HepG2 (cell line): ENCODE measurements around the gene DCN.

ENCODE experiments used
- CBX5 ChIP-seq: sonication (generic); formaldehyde crosslinking; IDR thresholded peaks from 2 replicates; pipeline ENCODE4 v1.4.0; 2020; ENCODE audit warnings: missing genetic modification reagents, borderline replicate concordance
- NCOR1 ChIP-seq: fragments of 200-600 bp; sonication (generic); IDR thresholded peaks from 2 replicates; pipeline ENCODE4 v1.7.0; 2017; ENCODE audit warnings: antibody characterized with exemption, low read length, borderline replicate concordance
- POLR2A ChIP-seq, 2 experiments: IDR thresholded peaks; 2 replicates each; pipeline ENCODE4 v1.6.1; 2011; ENCODE audit warnings: low read depth in 2 of 2, low read length in 2 of 2, mild to moderate bottlenecking in 1 of 2, moderate library complexity in 1 of 2; ENCODE audit not compliant: insufficient read depth in 1 of 2
- RBFOX2 ChIP-seq: fragments of 200-400 bp; formaldehyde crosslinking; IDR thresholded peaks from 2 replicates; pipeline ENCODE4 v1.6.1; 2017; ENCODE audit warnings: low read depth, mild to moderate bottlenecking, low read length
- SIN3A ChIP-seq: IDR thresholded peaks from 2 replicates; pipeline ENCODE4 v1.6.1; 2011; ENCODE audit warnings: low read depth, mild to moderate bottlenecking, control low read depth, low read length, borderline replicate concordance
- SP1 ChIP-seq, 2 experiments: fragments of 450-650 bp in 1 of 2; sonication (generic) in 1 of 2; formaldehyde crosslinking in 1 of 2; IDR thresholded peaks; 2 replicates each; pipeline versions ENCODE4 v1.4.0 to v1.6.1; 2016 to 2020; ENCODE audit warnings: missing genetic modification reagents in 1 of 2
- SYNCRIP ChIP-seq: fragments of 200-400 bp; formaldehyde crosslinking; IDR thresholded peaks from 2 replicates; pipeline ENCODE4 v1.6.1; 2018; ENCODE audit warnings: mild to moderate bottlenecking, low read depth, low read length; ENCODE audit not compliant: insufficient read depth
- YEATS2 ChIP-seq: sonication (generic); formaldehyde crosslinking; IDR thresholded peaks from 2 replicates; pipeline ENCODE4 v1.4.0; 2020; ENCODE audit warnings: missing genetic modification reagents, borderline replicate concordance
- TF ChIP-seq, protein P1 (sequence below): sonication (generic); formaldehyde crosslinking; IDR thresholded peaks from 2 replicates; pipeline ENCODE4 v1.5.0; 2020; ENCODE audit warnings: mild to moderate bottlenecking, missing genetic modification reagents, moderate library complexity
- TF ChIP-seq, protein P2 (sequence below): IDR thresholded peaks from 2 replicates; pipeline ENCODE4 v1.6.1; 2016; ENCODE audit warnings: low read depth, borderline replicate concordance

DNA sequence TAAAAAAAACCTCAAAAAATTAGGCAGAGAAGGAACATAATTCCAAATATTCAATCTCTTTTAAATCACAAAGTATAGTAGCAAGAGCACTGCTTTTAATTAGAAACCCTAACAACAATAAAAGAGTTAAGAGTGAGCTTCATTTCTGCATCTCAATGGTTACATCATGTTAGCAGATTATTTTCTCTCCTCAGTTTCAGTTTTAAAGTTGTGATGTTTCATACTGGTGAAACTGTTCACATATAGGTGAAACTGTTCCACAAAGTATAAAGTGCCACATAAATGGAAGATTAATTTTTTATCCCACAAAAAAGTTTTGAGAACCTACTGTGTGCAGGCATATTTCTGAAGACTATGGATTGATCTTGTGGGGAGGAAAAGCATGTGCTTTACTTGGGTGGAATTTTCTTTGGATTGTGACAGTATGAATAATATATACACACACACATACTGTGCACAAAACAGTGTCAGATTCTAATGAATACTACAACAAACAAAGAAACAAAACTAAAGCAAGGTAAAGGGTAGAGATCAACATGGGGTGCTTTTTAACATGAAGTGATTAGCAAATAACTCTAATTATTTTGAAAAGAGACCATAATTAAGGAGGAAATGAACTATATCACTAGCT, 88.5 kb downstream of the DCN start:
- TF ChIP-seq NCOR1 = no peak
- TF ChIP-seq SP1 (IDR thresholded peaks at IDR 0.05) = no peak
- TF ChIP-seq SP1 (CRISPR knock-in tag; IDR thresholded peaks at IDR 0.05) = no peak
- TF ChIP-seq, protein P1, sequence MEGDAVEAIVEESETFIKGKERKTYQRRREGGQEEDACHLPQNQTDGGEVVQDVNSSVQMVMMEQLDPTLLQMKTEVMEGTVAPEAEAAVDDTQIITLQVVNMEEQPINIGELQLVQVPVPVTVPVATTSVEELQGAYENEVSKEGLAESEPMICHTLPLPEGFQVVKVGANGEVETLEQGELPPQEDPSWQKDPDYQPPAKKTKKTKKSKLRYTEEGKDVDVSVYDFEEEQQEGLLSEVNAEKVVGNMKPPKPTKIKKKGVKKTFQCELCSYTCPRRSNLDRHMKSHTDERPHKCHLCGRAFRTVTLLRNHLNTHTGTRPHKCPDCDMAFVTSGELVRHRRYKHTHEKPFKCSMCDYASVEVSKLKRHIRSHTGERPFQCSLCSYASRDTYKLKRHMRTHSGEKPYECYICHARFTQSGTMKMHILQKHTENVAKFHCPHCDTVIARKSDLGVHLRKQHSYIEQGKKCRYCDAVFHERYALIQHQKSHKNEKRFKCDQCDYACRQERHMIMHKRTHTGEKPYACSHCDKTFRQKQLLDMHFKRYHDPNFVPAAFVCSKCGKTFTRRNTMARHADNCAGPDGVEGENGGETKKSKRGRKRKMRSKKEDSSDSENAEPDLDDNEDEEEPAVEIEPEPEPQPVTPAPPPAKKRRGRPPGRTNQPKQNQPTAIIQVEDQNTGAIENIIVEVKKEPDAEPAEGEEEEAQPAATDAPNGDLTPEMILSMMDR (CRISPR knock-in tag) = no peak
- TF ChIP-seq SYNCRIP = no peak
- no peak for TF ChIP-seq RBFOX2
- TF ChIP-seq SIN3A = no peak
- no peak for TF ChIP-seq POLR2A (IDR thresholded peaks at IDR 0.05; ENCODE audit: insufficient read depth in 1 of 2, low read depth in 2 of 2, low read length in 2 of 2)
- TF ChIP-seq, protein P2, sequence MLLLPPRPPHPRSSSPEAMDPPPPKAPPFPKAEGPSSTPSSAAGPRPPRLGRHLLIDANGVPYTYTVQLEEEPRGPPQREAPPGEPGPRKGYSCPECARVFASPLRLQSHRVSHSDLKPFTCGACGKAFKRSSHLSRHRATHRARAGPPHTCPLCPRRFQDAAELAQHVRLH = no peak
- no peak for TF ChIP-seq CBX5 (CRISPR knock-in tag)
- TF ChIP-seq YEATS2 (CRISPR knock-in tag) = no peak
